Measurements from ENCODE around the gene CUL5.

CUL5 gene

DNA sequence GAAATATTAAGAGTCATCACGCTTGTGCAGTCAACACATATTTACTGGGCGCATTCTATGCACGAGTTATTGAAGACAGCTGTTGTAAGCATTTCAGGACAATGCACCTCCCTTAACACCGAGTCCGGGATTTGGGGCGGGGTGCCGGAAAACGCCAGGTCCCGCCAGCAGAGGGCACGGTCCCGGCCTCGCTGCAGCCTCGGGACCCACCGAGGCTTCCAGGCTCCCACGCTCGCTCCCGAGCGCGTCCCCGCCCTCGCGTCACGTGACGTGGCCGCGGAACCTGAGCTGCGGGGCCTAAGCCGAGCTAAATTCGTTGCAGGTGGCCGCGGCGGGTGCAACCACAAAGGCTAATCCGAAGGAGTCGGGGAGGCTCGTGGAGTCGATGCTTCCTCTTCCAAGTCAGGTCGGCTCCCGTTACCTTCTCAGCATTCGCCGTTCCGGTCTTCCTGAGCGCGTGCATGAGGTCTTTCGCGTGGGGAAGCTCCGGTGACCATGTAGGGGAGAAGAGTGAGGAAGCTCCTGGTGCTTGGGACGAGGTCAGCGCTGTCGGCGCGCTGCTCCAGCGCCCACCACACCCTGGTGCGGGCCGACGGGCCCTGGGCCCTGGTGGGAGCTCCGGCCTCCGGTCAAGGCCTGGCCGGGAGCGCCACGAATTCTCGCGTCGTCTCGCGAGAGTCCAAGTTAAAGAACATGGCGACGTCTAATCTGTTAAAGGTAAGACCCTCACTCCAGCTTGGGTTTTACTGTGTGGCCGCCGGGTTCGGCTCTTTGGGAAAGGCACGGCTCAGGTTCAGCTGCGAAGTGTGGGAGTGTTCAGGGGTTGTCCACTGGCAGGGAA, at the start of gene CUL5:
CUL5 (plus strand) TSS at position 243 of the 841 bp plus-strand sequence; CDS start at position 694, 451 bp downstream.
- DNase-seq: peak; percentile 85 to 87

- DNase-seq: no peak
These were observed 47.2 kb upstream of the CUL5 start for GRCh38 chr11:107961480-107961879.

DNA sequence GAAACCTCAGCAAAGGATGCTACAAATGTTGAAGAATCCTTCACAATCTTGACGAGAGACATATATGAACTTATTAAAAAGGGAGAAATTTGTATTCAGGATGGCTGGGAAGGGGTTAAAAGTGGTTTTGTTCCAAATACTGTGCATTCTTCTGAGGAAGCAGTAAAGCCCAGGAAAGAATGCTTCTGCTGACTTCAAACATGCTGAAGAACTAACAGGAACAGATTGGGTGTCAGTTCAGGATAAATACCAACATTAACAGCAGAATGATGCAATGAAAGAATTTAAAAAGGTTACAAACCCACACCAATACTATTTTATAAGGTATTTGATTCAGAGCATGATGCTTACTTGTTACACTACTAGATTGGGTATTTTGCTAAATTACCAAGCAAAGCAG, 46.5 kb upstream of the CUL5 start:
- no peak for DNase-seq

DNA sequence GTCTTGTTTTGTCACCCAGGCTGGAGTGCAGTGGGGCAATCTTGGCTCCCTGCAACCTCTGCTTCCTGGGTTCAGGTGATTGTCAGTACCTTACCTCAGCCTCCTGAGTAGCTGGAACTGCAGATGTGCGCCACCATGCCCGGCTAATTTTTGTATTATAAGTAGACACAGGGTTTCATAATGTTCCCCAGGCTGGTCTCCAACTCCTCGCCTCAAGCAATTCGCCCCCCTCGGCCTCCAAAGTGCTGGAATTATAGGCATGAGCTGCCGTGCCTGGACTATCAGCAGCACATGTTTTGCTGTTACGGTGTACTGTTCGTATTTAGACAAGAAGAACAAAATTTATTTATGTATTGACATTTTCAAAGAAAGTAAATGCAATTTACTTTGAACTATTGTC, 45.6 kb upstream of the CUL5 start:
- no peak for DNase-seq

- no peak for DNase-seq
These were observed 39.5 kb upstream of the CUL5 start for GRCh38 chr11:107969219-107969618.

DNA sequence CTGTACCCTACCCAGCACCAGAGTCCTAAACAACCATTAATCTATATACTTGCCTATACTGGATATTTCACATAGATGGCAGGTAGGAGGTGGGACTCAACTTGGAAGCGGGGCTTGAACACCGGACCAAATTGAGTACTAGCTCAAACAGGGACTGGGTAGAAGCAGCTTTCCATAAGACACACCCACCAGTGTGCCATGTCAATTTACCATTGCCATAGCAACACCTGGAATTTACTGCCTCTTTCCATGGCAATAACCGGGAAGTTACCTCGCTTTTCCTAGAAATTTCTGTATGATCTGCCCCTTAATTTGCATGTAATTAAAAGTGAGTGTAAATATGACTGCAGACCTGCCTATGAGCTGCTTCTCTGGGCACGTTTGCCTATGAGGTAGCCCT, 38.6 kb upstream of the CUL5 start:
- no peak for DNase-seq

GRCh38 chr11:107973641-107974040, 35.1 kb upstream of the CUL5 start:
- no peak for DNase-seq

- peak; percentile 8 to 18 for DNase-seq
These were observed 20.1 kb upstream of the CUL5 start for GRCh38 chr11:107988397-107989158.

- no peak for DNase-seq
These were observed 16.8 kb upstream of the CUL5 start for GRCh38 chr11:107991868-107992414.

DNA sequence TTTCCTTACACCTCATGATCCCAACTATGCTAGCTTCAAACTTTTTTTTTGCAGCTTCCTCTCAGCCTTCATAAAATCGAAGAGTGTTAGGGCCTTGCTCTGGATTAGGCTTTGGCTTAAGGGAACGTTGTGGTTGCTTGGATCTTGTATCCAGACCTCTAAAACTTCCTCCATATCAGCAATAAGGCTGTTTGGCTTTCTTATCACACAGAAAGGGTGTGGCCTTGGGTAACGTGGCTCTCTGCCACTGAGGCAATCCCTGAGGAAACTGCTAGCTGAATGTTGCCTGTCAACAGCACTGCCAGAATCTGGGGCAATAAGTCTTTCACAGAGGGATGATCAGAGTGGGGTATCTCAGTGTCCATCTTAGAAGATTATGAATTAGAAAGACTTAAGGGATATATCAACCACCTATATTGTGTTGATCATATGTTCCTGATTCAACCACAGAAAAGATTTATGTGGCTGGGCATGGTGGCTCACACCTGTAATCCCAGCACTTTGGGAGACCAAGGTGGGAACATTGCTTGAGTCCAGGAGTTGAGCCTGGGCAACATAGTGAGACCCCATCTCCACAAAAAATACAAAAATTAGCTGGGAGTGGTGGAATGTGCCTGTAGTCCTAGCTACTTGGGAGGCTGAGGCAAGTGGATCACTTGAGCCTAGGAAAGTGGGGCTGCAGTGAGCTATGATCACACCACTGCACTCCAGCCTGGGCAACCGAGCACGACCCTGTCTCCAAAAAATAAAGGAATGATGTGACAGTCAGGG, 12.5 kb upstream of the CUL5 start:
- DNase-seq: no peak

DNA sequence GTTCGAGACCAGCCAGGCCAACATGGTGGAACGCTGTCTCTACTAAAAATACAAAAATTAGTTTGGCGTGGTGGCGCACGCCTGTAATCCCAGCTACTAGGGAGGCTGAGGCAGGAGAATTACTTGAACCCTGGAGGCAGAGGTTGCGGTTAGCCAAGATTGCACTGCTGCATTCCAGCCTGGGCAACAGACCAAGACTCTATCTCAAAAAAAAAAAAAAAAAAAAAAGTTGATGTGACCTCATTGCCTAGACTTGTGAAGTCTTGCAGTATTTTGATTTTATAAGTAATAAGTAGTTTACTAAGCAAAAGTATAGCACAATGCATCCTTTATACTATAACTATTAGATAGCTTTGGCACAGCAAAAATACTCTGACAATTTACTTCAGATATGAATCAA, 9.9 kb upstream of the CUL5 start:
- no peak for DNase-seq

- DNase-seq: peak; percentile 8 to 20
These were observed 8.8 kb upstream of the CUL5 start for GRCh38 chr11:107999759-108000455.

DNA sequence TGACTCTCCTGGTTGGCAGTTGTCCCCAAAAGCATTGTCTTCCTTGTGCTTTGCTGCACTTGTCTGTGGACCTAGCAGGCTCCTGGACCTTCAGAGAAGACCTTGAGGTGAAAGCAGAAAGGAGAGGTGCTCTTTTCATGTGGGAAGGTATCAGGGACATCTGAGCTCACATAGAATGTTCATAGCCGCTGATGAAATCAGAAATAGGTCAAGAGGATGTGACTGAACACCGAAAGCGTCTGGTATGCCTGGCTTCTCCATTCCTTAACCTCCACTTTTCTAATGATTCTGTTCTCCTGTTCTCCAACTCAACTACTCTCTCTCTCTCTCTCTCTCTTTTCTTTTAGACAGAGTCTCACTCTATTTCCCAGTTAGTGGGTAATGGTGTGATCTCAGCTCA, 6.2 kb upstream of the CUL5 start:
- no peak for DNase-seq

GRCh38 chr11:108003623-108004022, 5.1 kb upstream of the CUL5 start:
- DNase-seq: no peak

DNA sequence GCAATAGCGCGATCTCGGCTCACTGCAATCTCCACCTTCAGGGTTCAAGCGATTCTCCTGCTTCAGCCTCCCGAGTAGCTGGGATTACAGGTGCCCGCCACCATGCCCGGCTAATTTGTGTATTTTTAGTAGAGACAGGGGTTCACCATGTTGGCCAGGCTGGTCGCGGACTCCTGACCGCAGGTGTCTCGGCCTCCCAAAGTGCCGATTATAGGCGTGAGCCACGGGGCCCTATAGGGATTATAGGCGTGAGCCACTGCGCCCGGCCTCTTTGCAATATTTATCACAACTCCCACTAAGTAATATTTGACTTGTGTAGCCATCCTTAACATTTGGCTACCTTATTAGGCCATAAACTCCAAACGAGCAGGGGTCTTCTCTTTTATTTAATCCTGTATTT, 879 bp upstream of the CUL5 start:
- DNase-seq: no peak

- DNase-seq: no peak
These were observed 1.0 kb downstream of the CUL5 start for GRCh38 chr11:108009497-108010370.

- DNase-seq: no peak
These were observed 3.5 kb downstream of the CUL5 start for GRCh38 chr11:108012139-108012725.

- no peak for DNase-seq
These were observed 7.9 kb downstream of the CUL5 start for GRCh38 chr11:108016647-108017046.

- DNase-seq: no peak
These were observed 10.0 kb downstream of the CUL5 start for GRCh38 chr11:108018708-108019107.

DNA sequence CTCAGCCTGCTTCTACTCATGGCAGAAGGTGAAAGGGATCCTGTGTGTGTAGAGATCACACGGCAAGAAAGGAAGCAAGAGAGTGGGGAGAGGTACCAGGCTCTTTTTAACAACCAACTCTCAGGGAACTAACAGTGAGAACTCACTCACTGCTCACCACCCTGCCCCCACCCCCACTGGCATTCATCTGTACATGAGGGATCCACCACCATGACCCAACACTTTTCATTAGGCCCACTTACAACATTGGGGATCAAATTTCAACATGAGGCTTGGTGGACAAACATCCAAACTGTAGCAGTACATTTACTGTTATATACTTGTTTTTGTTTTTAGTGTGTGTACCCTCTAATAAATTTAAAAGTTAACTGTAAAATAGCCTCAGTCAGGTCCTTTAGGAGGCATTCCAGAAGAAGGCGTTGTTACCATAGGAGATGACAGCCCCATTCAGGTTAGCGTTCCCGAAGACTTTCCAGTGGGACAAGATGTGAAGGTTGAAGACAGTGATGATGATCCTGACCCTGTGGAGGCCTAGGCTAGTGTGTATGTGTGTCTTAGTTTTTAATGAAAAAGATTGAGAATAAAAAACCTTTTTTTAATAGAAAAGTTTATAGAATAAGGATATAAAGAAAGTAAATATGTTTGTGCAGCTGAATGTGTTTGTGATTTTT, 11.3 kb downstream of the CUL5 start:
- no peak for DNase-seq
